Measurements from ENCODE around the gene EML6.
A peak's percentile ranks its signal among the peaks of the same experiment; 100 is the strongest.
"Not testable (repeated sequence)": the region's sequence is repeated elsewhere in the genome, so short reads cannot be mapped to it uniquely, and the experiment has no call there.

The EML6 gene

DNA sequence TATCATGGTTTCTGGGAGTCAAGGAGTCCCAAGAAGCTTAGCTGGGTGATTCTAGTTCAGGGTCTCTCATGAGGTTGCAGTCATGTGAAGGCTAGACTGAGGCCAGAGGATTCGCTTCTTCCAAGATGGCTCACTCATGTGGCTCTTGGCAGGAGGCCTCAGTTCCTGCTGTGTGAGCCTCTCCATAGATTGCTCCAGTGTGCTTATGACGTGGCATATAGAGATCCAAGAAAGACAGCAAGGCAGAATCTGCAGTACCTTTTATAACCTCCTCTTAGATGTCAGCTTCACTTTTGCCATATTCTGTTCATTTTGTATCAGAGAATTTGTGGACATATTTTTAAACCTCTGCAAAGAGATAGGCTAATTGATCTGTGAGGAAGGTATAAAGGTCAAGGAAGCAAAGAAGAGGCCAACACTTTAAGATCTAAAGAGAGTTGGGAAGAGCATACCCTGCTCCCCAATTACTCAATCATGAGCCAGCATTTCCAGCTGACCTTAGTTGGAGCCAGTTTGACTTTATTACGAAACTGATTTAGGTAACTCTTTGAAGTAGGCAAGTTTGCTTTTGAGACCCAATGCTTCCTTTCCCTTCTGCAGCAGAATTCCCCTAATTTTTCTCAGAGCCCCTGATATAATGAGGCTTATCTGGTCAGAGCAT is 134.7 kb downstream of the EML6 start:
- DNase-seq, result no peak

DNA sequence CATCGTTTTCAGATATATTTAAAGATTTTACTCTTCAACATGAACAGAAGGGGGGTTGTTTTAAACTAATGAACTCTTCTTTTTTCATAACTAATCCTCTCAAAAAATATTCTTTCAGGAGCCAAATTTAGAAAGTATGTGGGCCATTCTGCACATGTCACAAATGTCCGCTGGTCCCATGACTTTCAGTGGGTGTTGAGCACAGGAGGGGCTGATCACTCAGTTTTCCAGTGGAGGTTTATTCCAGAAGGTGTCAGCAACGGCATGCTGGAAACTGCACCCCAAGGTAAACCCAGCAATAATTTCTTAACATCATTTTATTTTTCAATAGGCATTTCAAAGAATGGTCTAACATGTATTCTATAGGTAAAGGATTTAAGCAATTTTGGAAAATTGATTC is 136.0 kb downstream of the EML6 start:
- no peak for DNase-seq

DNA sequence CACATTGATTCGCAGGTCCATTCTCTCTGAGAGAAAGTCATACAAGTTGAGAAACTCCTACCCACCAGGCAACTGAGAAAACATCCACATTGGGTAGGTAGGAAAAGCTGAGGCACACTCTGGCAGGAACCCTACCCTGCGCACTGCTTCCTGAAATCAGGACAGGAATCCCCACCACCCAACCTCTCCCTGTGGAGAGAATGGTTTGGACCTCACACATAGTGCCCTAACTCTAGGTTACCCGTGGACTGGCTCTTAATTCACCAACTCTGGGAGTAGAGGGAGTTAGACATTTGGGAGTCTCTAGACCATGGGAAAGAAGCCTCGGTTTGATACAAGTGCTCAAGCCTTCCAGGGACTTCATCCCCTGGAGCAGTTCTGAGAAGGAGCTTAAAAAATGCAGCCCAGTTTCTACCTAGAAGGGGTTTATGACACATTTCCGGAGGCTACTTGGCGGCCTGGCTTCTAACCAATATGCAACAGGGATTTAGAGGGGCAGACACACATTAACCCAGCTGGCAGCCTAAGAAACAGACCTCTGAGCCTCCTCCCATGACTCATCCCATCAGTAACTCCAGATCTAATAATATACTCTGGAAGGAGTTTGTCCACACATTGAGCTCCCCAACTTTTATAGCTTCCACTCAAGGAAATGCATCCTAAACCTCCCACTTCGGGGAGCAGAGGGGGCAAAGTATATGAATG is 136.7 kb downstream of the EML6 start:
- no peak for DNase-seq

DNA sequence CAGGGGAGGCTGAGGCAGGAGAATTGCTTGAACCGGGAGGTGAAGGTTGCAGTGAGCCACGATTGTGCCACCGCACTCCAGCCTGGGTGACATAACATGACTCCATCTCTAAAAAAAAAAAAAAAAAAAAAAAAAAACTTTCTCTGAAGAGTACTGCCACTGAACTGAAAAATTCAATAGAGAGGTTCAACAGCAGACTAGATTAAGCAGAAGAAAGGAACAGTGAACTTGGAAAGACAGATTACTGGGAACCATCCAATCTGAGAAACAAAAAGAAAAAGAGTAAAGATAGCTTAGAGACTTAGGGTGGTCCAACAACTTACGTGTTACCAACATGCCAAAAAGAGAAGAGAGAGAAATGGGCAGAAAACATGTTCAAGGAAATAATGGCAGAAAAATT is 138.8 kb downstream of the EML6 start:
- no peak for DNase-seq

DNA sequence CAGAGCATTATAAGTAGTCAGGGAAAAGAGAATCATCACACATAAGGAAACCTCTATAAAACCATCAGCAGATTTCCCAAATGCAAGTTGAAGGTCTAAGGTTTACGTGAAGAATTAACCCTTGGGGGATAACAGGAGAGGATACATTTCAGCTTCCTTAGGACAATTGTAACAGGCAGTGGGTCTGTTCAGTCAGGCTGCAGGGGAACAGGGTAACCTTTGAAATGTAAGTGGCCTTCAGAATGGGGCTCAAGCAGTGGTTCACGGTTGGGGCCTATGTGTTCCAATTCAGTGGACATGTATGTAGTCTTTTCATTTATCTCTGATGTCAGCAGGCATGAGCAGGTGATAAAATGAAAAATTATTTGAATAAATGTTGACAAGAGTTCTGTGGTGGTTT is 139.3 kb downstream of the EML6 start:
- DNase-seq, result no peak

DNA sequence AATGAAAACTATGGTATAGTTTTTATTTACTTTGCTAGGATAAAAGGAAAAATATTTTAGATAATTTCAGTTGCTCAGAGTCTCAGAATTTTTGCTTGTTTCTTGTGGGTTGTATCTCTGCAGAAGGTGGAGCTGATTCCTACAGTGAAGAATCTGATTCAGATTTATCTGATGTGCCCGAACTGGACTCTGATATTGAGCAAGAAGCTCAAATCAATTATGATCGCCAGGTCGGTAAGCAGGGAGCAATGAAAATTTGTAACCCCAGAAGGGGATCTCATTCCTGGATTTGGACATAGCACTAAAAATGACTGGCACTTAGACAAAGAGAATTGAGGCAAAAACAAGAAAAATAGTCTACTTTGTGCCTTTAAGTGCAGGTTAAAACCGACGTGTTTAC is 140.2 kb downstream of the EML6 start:
- no peak for DNase-seq

DNA sequence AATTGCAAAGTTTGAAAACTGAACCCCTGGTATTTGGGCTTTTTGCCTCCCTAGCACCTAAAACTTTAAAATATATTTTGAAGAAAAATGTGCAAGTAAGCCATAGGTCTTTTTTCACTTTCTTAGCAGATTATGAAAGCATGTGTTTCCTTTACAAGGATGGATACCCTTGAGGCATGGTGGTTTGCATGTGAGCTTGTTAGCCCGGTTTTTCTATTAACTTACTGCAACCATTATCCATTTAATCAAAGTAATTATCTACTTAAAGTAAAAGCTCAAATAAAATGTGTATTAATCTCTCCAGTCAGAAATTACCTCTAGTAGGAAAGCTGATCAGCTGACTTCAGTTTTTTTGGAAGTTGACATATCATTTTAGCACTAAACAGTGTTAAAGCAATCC is 140.6 kb downstream of the EML6 start:
- DNase-seq, result no peak

DNA sequence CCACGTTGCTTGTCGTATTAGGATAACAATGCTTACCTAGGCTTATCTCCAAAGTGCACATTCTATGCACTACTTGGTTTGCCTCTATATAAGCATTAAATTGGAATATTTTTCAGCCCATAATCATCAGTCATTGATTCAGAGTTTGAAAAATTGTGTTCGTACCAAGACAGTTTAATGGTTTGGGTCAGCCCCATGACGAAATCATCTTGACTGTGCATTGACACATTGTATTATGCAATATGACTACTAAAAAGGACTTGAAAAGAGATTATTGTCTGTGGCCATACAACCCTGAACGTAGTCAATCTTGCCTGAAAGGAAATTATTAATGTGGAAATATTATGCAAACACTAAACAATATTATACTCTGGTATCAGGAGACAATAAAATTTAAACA is 141.3 kb downstream of the EML6 start:
- no peak for DNase-seq

DNA sequence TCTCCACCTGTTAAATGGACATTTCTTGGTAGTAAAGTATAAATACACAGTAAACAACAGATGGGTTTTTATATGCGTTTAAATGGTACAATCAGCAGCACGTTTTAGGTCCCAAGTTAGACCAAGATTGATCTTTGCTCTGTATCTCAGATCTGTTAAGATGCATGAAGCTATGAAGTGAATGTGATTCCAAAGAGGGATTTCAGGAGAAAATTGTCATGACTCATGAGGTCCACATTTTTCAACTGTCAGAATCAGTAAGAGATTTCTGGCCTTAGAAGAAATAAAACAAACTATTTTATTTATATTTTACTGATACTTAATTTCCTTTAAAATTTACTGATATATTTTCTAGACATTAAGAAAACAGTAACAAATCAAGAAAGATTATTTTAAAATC is 142.7 kb downstream of the EML6 start:
- DNase-seq, result no peak

DNA sequence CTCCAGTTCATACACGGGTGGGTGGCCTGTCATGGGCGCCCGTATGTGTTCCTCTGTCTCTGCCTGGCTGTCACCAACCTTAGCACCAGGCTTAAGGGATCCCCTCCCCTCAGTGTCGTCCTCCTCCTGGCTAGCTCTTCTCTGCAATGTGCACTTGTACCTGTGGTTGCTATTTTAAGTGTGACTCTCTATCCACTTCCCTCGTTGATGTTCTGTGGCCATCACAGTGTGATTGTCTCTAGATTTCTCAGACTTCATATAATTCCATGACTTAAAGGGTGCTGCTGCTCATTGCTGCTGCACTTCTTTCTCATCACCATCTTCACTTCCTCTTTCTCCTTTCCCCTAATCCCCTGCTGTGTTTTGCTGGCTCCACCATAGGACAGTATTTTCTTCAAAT is 143.4 kb downstream of the EML6 start:
- DNase-seq, result no peak

DNA sequence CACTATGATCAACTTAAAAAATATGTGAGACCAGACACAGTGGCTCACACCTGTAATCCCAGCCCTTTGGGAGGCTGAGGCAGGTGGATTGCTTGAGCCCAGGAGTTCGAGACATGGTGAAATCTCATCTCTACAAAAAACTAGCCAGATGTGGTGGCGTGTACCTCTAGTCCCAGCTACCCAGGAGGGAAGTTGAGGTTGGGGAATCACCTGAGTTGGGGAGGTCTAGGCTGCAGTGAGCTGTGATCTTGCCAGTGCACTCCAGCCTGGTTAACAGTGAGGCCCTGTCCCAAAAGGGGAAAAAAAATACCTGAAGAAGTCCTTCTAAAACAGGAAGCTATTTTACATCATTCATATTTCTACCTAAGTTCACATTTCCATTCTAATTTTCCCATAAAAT is 144.0 kb downstream of the EML6 start:
- no peak for DNase-seq

DNA sequence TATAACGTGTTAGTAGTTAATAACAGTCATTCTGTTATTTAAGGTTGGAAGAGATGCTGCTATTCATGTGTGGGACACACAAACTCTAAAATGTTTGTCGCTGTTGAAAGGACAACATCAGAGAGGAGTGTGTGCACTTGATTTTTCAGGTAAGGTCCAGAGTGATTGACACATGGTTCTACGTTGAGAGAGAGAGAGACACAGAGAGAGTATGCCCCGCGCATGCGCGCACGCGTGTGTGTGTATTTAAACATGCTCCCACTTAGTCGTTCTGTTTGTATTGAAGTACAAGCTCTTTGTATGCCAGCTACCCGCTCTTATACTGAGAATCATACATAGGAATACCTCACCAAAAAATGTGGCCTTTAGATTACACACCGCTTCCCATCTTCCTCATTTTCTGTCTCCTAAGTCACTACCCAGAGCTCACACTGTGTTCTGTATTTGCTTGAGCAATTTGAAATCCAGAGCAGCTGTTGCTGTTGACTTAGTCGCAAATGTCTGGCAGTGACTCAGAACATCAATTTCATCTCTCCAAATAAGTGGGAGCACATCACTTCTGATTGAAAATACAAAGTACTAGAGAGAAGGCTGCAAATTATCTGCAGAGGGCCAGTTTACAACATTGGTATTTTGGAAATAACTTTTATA is 148.1 kb downstream of the EML6 start:
- peak; percentile 80 for DNase-seq

DNA sequence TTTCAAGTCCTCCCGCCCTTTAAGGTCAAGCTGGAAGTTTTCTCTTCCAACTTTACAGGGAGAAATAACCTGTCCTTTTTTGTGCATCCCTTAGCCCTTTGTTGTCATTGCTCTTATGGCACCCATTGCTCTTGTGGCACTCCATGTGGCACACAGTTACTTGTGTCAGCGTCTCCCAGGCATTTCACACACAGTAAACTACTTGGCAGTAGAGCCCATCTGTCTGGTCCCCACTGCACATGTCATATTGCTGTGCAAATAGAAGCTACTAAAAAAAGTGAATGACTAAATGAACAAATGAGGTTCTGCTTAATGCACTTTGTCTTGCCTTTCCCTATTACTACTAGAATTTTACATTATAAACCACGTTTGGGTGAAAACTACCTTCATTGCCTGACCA is 149.3 kb downstream of the EML6 start:
- DNase-seq, result no peak

DNA sequence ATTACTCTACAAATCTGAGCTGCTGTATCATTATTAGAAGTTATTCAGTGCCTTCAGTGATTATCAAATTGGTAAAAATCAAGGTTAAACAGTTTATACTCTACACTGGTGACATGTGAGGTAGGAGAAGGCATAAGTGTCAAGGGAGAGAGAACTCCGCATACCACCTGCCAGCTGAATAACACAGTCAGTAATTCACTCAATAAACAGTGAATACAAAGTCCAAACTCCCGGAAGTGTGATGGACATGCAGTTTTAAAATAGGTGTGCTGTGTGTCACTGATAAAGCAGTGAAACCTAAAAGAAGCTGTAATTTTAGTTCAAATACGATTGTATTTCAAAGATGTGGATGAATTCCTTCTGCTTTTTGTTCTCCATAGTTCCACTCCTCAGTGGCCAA is 149.8 kb downstream of the EML6 start:
- not testable (repeated sequence) for DNase-seq

DNA sequence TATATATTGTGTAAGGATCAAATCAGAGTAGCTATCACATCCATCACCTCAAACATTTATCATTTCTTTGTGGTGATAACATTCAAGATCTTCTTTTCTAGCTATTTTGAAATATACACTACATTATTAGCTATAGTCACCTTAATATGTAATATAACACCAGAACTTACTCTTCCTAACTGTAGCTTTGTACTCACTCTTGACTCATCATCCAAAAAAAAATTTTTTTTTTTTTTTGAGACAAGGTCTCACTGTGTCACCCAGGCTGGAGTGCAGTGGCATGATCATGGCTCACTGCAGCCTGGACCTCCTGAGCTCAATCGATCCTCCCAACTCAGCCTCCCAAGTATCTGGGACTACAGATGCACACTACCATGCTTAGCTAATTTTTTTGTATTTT is 153.3 kb downstream of the EML6 start:
- DNase-seq, result no peak

DNA sequence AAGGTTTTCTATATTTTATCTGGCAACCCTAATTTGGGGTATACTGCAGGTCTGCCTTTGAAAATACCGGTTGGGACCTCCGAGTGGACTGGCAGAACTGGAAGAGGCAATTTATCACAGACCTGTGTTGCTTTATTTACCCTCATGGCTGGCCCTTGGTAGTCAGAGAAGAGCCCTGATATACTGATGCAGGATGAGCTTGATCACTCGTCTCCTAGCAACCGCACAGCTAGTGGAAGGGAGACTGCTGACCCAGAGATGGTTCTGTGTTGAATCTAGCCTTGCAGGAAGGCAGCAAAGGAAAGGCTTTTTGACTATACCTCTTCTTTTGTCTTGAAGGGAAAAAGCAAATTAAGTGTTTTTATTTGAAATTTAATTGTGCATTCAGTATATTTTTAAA is 154.7 kb downstream of the EML6 start:
- peak; percentile 55 for DNase-seq

DNA sequence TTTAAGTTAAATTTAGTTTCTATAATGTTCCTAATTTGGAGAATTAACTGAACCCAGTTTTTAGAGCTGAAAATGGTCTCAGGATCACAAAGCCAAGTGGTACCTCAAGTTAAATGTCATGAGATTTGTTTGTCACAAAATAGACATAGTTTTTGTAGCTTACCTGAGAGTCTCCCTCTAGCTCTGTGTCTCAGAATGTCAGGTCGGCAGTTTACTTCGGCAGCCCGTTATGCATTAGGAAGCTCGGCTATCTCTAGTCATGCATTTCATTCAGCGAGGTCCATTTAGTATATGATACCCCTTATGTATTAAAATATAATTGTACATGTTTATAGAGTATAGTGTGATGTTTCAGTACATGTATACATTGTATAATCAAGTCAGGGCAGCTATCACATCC is 155.6 kb downstream of the EML6 start:
- no peak for DNase-seq

DNA sequence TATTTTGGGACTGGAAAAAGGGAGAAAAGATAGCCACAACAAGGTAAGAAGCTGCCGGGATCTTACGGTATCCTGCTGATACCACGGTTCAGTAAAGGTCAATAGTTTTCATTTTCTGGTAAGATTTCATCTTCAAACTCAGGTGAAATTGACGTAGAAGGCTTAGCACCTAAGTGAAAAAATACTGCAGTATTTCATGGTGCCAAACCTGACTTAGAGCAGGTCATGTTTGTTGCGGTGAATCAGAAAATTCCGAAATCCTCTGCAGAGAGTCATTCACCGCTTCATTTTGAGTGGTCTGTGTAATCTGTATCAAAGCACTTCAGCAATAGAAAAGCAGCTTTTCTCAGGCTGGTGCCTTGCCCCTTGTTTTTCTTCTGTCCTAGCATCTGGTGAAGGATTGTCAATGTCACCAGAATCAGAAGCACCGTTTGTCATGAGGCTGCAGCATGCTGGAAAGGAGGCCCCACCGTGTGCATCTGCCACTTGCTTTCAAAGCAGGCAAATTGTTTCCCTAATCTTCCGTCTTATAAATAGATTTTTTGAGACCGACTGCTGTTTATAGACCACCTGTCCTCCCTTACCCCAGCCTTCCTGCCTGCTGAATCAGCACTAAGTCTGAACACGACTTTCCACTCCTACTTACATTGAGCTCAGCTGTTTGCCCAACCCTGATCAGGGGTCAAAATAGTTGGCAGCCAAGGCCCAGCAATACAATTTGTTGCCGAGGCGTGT is 156.3 kb downstream of the EML6 start:
- DNase-seq, result no peak

DNA sequence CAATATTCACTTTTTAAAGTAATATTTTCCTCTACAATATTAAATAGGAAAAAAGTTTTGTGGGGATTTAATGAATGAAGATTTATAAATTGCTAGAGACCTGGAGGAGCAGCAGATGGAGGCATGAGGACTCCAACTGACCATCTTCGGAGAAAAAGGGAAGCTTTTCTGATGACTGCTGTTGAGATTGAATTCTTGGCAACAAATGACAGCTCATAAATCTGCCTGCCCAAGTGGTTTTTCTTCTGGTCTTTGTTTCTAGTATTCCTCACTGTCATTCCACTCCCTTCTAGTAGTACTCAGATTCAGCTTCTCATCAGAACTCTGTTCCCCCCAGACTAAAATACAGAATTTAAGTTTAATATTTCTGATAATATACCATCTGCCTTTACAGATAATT is 157.0 kb downstream of the EML6 start:
- DNase-seq, result no peak

DNA sequence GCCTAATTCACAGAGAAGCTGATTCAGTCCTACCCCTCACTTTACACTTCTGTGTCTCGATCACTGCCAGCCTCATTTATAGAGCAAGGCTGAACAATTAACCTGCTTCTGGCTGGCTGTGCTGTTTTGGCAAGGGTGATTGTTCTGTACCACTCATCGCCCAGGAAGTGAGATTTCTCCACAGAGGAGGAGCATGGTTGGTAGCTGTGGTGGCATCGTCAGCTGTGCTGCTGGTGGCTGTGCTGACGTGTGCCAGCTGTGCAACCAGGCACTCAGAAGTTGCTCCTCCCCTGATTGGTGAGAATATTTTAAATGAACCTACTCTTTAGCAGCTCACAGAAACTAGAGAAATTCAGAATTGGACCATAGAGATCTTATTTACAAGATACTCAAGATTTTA is 158.3 kb downstream of the EML6 start:
- DNase-seq, result no peak

DNA sequence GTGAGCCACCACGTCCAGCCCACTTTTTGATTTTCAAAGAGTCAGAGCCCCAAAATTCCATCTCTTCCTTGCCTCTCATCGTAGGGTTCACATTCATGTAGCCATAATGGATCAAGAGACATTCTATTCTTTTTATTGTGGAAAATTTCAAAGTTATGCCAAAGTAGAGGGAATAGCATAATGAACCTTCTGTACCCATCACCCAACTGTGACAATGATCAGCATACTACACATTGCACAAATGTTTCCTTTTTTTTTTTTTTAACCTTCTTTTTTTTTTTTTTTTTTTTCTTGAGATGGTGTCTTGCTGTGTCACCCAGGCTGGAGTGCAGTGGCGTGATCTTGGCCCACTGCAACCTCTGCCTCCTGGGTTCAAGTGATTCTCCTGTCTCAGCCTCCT is 162.4 kb downstream of the EML6 start:
- no peak for DNase-seq

DNA sequence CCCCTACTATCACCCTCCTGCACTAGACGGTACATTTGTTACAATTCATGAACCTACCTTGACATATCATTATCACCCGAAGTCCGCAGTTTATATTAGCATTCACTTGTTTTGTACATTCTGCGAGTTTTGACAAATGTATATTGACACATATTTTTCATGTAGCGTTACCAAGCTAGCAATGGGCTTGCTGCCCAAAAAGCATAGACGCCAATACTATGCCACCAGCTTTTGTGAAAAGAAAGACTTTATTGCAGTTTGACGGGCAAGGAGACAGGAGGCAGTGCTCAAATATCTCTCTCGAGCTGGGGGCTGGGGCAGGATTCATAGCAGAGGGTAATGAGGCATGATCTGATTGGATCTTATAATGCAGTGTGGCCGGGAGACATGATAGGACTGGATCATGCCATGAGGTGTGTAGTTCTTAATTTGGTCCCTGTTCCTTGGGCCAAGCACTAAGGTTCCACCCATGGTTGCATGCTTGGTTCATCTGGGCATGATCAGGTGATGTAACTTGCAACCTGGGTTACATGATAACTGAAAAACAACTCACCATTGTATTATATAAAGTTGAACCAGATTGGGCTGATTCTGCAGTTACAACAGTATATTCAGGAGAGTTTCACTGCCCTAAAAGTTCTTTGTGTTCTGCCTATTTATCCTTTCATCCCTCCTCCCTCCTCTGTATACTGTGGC is 164.5 kb downstream of the EML6 start:
- no peak for DNase-seq

DNA sequence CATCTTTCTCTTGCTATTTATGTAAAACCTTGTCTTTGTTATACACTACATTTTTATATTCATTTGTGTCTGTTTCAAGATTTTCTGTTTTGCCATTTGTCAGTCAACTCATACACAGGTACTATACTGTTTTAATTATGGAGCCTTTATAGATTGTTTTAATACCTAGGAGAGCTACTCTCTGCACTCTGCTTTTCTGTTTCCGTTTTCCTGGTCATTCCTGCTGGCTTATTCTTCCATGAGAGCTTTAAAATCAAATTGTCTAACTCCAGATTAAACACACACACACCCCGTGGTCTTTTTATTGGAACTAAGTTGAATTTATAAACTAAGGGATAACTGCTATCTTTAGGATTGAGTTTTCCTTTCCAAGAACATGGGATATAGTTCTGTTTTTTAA is 165.6 kb downstream of the EML6 start:
- no peak for DNase-seq

All from NCI-H748 treated with DMSO at 0.1 percent for 48 hours (cell line).